AG09309 (cell line): Measurements from ENCODE around the gene CFAP97D1.

Experiments
- DNase-seq: peaks from one replicate; pipeline ENCODE4 v3.0.0-alpha.2; 2010; ENCODE audit warnings: low read depth
- H3K4me3 ChIP-seq: 2 replicates; pipeline ENCODE4 v1.5.1; 2011; ENCODE audit warnings: mild to moderate bottlenecking, low read depth, low read length, moderate library complexity; ENCODE audit not compliant: control insufficient read depth
- TF ChIP-seq, protein P1 (sequence below): IDR thresholded peaks from 2 replicates; pipeline ENCODE4 v1.5.1; 2011; ENCODE audit warnings: mild to moderate bottlenecking, low read depth, low read length, inconsistent platforms; ENCODE audit not compliant: insufficient read depth, control insufficient read depth; ENCODE audit errors: missing control alignments

Gene CFAP97D1

GRCh38 chr17:43770957-43771356 lies 9.3 kb upstream of the CFAP97D1 start:
- TF ChIP-seq, protein P1, sequence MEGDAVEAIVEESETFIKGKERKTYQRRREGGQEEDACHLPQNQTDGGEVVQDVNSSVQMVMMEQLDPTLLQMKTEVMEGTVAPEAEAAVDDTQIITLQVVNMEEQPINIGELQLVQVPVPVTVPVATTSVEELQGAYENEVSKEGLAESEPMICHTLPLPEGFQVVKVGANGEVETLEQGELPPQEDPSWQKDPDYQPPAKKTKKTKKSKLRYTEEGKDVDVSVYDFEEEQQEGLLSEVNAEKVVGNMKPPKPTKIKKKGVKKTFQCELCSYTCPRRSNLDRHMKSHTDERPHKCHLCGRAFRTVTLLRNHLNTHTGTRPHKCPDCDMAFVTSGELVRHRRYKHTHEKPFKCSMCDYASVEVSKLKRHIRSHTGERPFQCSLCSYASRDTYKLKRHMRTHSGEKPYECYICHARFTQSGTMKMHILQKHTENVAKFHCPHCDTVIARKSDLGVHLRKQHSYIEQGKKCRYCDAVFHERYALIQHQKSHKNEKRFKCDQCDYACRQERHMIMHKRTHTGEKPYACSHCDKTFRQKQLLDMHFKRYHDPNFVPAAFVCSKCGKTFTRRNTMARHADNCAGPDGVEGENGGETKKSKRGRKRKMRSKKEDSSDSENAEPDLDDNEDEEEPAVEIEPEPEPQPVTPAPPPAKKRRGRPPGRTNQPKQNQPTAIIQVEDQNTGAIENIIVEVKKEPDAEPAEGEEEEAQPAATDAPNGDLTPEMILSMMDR, result no peak
- DNase-seq, result no peak
- no peak overlapping the region for H3K4me3 ChIP-seq

GRCh38 chr17:43771463-43771862 lies 8.8 kb upstream of the CFAP97D1 start:
- H3K4me3 ChIP-seq, result no peak overlapping the region
- no peak for DNase-seq
- TF ChIP-seq, protein P1, result no peak

GRCh38 chr17:43772877-43773648 lies 7.2 kb upstream of the CFAP97D1 start:
- H3K4me3 ChIP-seq, result no peak overlapping the region
- TF ChIP-seq, protein P1, result no peak

GRCh38 chr17:43774304-43775250 lies 5.7 kb upstream of the CFAP97D1 start:
- no peak for DNase-seq
- no peak overlapping the region for H3K4me3 ChIP-seq
- TF ChIP-seq, protein P1, result no peak

More at GRCh38 chr17:43772877-43773648, 7.2 kb upstream of the CFAP97D1 start:
- DNase-seq, result no peak

DNA sequence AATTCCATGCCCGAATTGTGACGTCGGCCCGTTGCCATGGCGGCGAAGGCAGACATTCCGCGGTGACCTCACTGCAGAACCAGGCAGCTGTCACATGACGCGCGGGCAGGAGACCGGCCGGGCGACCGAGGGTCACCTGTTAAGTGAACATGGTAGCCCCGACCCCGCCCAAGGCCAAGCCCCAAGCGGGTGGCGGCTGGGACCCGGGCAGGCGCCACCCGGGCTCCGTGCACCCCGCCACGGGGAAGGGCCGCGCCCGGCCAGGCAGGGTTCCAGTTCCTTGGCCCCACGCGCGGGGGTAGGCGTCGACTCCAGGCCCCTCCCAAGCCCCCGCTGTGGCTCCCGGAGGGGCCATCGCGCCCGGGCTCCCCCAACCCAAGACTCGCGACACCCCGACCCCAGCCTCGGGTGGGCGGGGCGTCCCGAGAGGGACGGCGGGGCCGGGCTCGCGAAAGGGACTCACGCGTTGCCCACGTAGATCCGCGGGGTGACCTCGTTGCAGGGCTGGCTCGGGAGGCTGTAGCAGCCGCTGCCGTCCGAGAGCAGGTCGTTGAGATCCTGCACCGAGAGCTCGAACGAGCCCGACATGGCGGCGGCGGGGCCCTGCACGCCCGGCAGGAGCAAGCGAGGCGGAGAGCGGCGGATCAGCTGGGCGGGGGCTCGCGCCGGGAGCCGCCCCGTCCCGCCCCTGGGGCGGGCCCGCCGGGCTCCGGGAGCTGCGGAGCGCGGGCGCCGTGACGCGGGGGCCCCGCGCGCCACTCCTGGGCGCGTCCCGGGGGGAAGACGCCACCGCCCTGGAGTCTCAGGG lies 1.7 kb upstream of the CFAP97D1 start, which contains the start of gene DUSP3:
Gene DUSP3 (minus strand): TSS at position 641 of the 808 bp plus-strand sequence. CDS start 53 bp downstream, at position 588.
- DNase-seq, result peak; percentile 60
- H3K4me3 ChIP-seq, result peak within 1 kb of the TSS; percentile 76
- TF ChIP-seq, protein P1, result no peak
